Measurements from ENCODE around the gene CACNA1D. TPM values are rescaled to one million over a fixed set of nuclear protein-coding genes. Genes with fewer than 3 reads are reported as not detected.

The CACNA1D gene
- total RNA-seq, 1 experiment from 2014 or later, result 1.1 TPM

DNA sequence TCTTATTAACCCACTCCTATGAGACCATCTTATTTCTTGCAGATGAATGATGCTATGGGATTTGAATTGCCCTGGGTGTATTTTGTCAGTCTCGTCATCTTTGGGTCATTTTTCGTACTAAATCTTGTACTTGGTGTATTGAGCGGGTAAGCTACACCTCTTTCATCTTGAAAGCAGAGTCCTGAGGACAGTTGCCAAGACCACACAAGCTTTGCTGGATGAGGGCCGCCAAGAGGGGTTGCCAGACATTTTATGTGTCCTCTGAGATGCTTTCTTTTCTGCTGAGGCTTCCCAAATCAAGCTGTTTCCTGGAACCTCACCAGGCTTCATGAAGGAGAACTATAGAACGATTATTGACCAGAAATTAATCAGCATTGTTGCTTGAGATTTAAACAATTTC lies 178.6 kb downstream of the CACNA1D start:
- H3K36me3 ChIP-seq (ENCODE audit: control insufficient read depth in 1 of 2, insufficient read depth in 2 of 2, low read length in 2 of 2), result no peaks in the 10 kb centered on the region
- no peaks in the 10 kb centered on the region for H3K9me2 ChIP-seq (ENCODE audit: insufficient read depth)
- no peaks in the 10 kb centered on the region for H3K9me3 ChIP-seq (ENCODE audit: control insufficient read depth in 1 of 2, insufficient read depth in 1 of 2, low read depth in 1 of 2, low read length in 2 of 2)
- no peaks in the 10 kb centered on the region for H3K27me3 ChIP-seq (ENCODE audit: insufficient read depth, low read length)
- no peaks in the 10 kb centered on the region for H3K4me1 ChIP-seq (ENCODE audit: control insufficient read depth in 1 of 2, insufficient read depth in 2 of 2, low read length in 2 of 2)
- CTCF ChIA-PET, result no interaction called here
- no peaks in the 10 kb centered on the region for H4K20me1 ChIP-seq (ENCODE audit: insufficient read depth)
- H3K27ac ChIP-seq (ENCODE audit: low read depth, low read length), result no peak overlapping the region
- intact Hi-C loops (cut with micrococcal nuclease), result no loop called here
- POLR2A ChIA-PET, result no interaction called here
- H2AFZ ChIP-seq (ENCODE audit: low read depth, low read length, poor library complexity, severe bottlenecking), result no peak overlapping the region
- no peaks in the 10 kb centered on the region for H3K79me2 ChIP-seq (ENCODE audit: insufficient read depth, low read length)
- TF ChIP-seq, protein P1, sequence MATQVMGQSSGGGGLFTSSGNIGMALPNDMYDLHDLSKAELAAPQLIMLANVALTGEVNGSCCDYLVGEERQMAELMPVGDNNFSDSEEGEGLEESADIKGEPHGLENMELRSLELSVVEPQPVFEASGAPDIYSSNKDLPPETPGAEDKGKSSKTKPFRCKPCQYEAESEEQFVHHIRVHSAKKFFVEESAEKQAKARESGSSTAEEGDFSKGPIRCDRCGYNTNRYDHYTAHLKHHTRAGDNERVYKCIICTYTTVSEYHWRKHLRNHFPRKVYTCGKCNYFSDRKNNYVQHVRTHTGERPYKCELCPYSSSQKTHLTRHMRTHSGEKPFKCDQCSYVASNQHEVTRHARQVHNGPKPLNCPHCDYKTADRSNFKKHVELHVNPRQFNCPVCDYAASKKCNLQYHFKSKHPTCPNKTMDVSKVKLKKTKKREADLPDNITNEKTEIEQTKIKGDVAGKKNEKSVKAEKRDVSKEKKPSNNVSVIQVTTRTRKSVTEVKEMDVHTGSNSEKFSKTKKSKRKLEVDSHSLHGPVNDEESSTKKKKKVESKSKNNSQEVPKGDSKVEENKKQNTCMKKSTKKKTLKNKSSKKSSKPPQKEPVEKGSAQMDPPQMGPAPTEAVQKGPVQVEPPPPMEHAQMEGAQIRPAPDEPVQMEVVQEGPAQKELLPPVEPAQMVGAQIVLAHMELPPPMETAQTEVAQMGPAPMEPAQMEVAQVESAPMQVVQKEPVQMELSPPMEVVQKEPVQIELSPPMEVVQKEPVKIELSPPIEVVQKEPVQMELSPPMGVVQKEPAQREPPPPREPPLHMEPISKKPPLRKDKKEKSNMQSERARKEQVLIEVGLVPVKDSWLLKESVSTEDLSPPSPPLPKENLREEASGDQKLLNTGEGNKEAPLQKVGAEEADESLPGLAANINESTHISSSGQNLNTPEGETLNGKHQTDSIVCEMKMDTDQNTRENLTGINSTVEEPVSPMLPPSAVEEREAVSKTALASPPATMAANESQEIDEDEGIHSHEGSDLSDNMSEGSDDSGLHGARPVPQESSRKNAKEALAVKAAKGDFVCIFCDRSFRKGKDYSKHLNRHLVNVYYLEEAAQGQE (IDR thresholded peaks at IDR 0.05; ENCODE audit: low read depth), result no peak
- TF ChIP-seq EGR1 (IDR thresholded peaks at IDR 0.05; ENCODE audit: low read depth), result no peak
- no peak for TF ChIP-seq YY1 (IDR thresholded peaks at IDR 0.05; ENCODE audit: extremely low read depth, insufficient replicate concordance, low read depth, low read length)
- TF ChIP-seq SIN3A (IDR thresholded peaks at IDR 0.05; ENCODE audit: low read depth), result no peak
- no peak for TF ChIP-seq JUND (IDR thresholded peaks at IDR 0.05)
- TF ChIP-seq ELF1 (IDR thresholded peaks at IDR 0.05; ENCODE audit: borderline replicate concordance, low read depth), result no peak
- TF ChIP-seq, protein P2, sequence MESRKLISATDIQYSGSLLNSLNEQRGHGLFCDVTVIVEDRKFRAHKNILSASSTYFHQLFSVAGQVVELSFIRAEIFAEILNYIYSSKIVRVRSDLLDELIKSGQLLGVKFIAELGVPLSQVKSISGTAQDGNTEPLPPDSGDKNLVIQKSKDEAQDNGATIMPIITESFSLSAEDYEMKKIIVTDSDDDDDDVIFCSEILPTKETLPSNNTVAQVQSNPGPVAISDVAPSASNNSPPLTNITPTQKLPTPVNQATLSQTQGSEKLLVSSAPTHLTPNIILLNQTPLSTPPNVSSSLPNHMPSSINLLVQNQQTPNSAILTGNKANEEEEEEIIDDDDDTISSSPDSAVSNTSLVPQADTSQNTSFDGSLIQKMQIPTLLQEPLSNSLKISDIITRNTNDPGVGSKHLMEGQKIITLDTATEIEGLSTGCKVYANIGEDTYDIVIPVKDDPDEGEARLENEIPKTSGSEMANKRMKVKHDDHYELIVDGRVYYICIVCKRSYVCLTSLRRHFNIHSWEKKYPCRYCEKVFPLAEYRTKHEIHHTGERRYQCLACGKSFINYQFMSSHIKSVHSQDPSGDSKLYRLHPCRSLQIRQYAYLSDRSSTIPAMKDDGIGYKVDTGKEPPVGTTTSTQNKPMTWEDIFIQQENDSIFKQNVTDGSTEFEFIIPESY (IDR thresholded peaks at IDR 0.05; ENCODE audit: extremely low read depth, insufficient replicate concordance, low read length), result no peak
- no peak for TF ChIP-seq POLR2A (IDR thresholded peaks at IDR 0.05; ENCODE audit: borderline replicate concordance, extremely low read depth, insufficient read depth, insufficient read length)
- no peak for TF ChIP-seq EZH2 (IDR thresholded peaks at IDR 0.05)
- no peak for TF ChIP-seq SP1 (IDR thresholded peaks at IDR 0.05; ENCODE audit: low read depth)
- no peak overlapping the region for H3K4me3 ChIP-seq (replicated peaks in 1 of 2; ENCODE audit: low read depth in 1 of 2, low read length in 2 of 2)
- no peak for ATAC-seq
- no TSS peak for BruUV-seq (replicated peaks)
- RAD21 ChIA-PET (ENCODE audit: low non-redundant PET in 1 of 2, low total read pairs in 2 of 2, uncharacterized antibody in 2 of 2, unreplicated experiment in 2 of 2), result no interaction called here
- no peak overlapping the region for H3K9ac ChIP-seq (ENCODE audit: low read length)
- no peak overlapping the region for H3K4me2 ChIP-seq (ENCODE audit: low read length)
- DNase-seq (ENCODE audit: low read depth, low spot score), result no peak

All from HCT116 (cell line).